NAMALWA (cell line): Measurements from ENCODE around the gene KCNN4.
"Not testable (repeated sequence)": the region's sequence is repeated elsewhere in the genome, so short reads cannot be mapped to it uniquely, and the experiment has no call there.

Experiments used
- DNase-seq: peaks from one replicate; pipeline ENCODE4 v3.0.0-alpha.2; 2015; ENCODE audit warnings: low spot score

Gene KCNN4

GRCh38 chr19:43774103-43774939 is 6.5 kb downstream of the KCNN4 start:
- no peak for DNase-seq

GRCh38 chr19:43773725-43774102 is 7.1 kb downstream of the KCNN4 start:
- no peak for DNase-seq

- no peak for DNase-seq
These were observed 11.5 kb downstream of the KCNN4 start for GRCh38 chr19:43769256-43769655.

GRCh38 chr19:43768273-43769050 is 12.3 kb downstream of the KCNN4 start:
- DNase-seq, result no peak

- no peak for DNase-seq
These were observed 13.0 kb downstream of the KCNN4 start for GRCh38 chr19:43767818-43768217.

GRCh38 chr19:43767316-43767715 is 13.5 kb downstream of the KCNN4 start:
- no peak for DNase-seq

DNA sequence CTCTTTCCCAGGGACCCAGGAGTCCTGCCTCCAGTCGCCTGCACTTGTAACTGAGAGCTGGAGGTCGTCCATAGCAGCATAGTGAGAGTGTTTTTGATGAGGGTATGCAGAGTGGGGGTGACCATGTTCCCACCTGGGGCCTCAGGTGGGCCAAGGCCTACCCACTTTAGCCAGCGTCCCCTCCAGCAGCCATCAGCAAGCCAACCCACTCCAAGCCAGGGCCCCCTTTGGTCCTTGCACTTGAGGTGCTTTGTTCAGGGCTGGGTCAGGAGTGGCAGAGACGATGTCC is 14.1 kb downstream of the KCNN4 start:
- DNase-seq, result no peak

DNA sequence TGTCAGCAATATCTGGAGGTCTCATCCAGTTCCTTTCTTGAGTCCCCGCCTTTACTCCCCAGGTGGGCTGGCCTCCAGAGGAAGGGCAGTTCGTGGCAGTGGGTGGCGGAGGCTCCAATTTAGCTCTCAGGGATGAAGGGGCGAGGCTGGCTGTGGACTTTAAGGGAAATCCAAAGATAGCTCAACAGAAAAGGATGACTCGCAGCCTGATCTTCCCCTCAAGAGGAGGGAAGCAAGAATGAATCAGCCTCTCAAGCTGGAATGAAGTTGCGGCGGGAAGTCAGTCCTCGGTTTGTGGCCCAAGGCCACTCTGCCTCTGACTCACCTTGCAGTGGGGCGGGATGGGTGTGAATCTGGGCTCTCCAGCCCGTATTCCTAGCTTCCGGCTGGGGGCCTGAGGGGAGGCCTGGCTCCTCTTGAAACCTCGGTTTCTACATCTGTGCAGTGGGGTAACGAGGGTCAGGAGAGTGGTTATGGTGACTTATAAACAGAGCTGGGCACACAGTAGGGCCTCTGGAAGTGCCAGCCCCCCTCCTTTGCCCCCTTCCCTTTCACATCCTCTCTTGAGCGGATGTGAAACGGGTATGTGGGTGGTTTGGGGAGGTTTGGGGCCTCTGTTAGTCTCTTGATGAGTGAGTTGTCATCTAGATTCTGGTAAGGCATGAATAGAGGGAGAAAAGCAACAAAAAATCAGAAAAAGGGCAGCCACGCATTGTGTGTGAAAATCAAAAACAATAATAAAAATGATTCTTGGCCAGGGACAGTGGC is 15.5 kb downstream of the KCNN4 start:
- DNase-seq, result peak; percentile 42

- not testable (repeated sequence) for DNase-seq
These were observed 16.1 kb downstream of the KCNN4 start for GRCh38 chr19:43764684-43765083.

DNA sequence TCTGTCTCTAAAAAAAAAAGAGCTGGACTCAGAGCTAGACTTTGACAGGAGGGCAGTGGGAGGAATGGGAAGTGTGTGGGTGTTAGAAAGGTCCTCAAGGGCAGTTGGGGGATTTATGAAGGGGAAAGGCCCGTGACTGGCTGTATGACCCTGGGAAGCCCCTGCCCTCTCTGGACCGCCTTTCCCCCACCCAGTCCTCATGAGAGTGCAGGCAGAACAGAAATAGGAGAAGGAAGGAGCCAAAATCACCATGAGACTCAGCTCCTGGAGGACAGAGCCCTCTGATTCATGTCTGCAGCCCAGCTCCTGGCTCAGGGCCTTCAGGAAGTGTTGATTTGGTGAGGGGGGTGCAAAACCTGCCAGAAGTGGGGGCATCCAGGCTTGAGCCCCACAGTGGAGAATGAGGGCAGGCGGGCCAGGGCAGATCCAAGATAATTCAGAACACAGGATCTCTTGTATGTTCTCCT is 17.3 kb downstream of the KCNN4 start:
- DNase-seq, result no peak

- DNase-seq, result no peak
These were observed 18.0 kb downstream of the KCNN4 start for GRCh38 chr19:43762814-43763213.

- DNase-seq, result no peak
These were observed 19.8 kb downstream of the KCNN4 start for GRCh38 chr19:43760941-43761340.

- DNase-seq, result peak; percentile 33
These were observed 21.3 kb downstream of the KCNN4 start for GRCh38 chr19:43759515-43759914.

- peak; percentile 86 for DNase-seq
These were observed 25.4 kb downstream of the KCNN4 start for GRCh38 chr19:43755256-43755801.

DNA sequence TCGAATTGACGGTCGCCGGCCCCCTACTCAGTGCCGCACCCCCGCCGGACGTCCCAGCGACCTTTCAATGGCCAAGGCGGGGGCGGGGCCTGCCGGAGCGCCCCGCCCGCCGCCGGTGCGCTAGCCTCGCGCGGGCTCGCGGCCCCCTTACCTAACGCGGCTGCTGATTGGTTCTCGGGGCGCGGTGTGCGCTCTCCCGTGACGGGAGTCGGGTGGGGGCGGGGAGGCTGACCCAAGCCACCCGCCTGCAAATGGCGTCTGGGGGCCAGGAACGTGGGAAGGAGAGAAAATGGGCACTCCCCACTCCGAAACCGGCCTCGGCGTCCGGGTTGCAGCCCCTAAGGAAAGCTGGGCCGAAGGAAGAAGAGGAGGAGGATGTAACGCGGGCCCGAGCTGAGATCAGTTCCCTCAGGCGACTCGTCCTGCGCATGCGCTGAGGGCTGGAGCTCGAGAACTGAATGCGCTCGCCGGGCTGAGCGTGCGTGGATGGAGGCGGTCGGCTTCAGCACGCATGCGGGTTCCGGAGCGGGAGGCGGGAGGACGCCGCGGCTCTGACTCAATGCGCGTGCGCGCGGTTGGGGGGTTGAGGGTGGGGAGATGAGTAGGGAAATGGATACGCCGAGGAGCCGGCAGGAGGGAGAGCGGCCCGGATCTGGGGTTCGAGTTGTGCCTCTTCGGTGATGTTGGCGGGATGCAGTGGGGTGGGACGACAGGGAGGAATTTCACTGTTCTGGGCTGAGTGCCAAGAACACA is 26.1 kb downstream of the KCNN4 start, which contains the start of gene SMG9:
Gene SMG9 (minus strand): TSS at position 460 of the 753 bp plus-strand sequence. CDS start 4,221 bp downstream, outside the sequence.
- DNase-seq, result peak; percentile 98

- DNase-seq, result no peak
These were observed 26.6 kb downstream of the KCNN4 start for GRCh38 chr19:43754253-43754502.

DNA sequence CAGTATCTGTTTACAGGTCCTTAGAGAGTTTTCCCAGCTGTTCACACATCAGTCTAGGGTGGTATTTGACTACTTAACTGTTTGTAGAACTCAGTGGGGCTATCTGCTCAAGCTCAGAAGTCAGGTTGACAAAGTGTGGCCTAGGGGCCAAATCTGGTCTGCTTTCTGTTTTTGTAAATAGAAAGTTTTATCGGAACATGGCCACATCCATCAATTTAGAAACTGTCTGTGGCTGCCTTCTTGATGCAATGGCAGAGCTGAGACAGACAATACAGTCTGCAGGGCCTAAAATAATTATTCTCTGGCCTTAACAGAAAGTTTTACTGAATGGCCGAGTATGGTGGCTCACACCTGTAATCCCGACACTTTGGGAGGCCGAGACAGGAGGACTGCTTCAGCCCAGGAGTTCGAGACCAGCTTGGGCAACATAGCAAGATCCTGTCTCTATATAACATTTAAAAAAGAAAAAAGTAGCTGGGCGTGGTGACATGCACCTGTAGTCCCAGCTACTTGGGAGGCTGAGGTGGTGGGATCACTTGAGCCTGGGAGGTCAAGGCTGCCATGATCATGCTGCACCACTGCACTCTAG is 28.4 kb downstream of the KCNN4 start:
- no peak for DNase-seq

- no peak for DNase-seq
These were observed 29.1 kb downstream of the KCNN4 start for GRCh38 chr19:43751466-43752220.

- no peak for DNase-seq
These were observed 30.9 kb downstream of the KCNN4 start for GRCh38 chr19:43749898-43750297.

DNA sequence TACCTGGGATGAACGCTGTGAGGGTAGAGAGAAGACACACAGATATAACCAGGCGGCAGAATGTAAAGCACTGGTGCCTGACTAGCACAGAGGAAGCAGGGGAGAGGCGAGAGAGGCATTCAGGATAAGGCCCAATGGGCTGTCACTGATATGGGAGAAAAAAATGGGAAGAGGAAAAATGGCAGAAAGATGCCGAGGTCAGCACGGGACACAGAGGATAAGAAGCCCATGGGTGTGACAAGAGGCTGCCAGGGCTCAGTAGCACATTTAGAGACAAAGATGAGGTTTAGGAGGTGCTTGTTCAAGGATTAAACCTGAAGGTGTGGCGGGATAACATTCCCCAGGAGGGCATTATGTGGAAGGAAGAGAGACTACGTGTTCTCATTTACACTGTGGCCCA is 31.6 kb downstream of the KCNN4 start:
- no peak for DNase-seq

GRCh38 chr19:43748685-43749084 is 32.1 kb downstream of the KCNN4 start:
- DNase-seq, result no peak
